Neural progenitor cell (in vitro differentiated cells): Measurements from ENCODE around the gene ZNF672. TPM values are rescaled to one million over a fixed set of nuclear protein-coding genes. Genes with fewer than 3 reads are reported as not detected.
A peak's percentile ranks its signal among the peaks of the same experiment; 100 is the strongest.

Source experiments
- DNase-seq: peaks from one replicate; pipeline ENCODE4 v3.0.0-alpha.2; 2016; ENCODE audit warnings: low spot score
- H2AFZ ChIP-seq: fragments of 200-600 bp; sonication (generic); replicated peaks from 2 replicates; pipeline ENCODE4 v1.6.1; 2016; ENCODE audit warnings: antibody characterized with exemption
- H3F3A ChIP-seq: fragments of 200-600 bp; sonication (generic); 2 replicates; pipeline ENCODE4 v1.6.1; 2016; ENCODE audit warnings: antibody characterized with exemption, low read depth
- H3K27ac ChIP-seq: fragments of 200-600 bp; sonication (generic); 2 replicates; pipeline ENCODE4 v1.5.1; 2016; ENCODE audit warnings: mild to moderate bottlenecking
- H3K27me3 ChIP-seq: fragments of 200-600 bp; sonication (generic); 2 replicates; pipeline ENCODE4 v1.6.1; 2016; ENCODE audit warnings: mild to moderate bottlenecking, moderate library complexity
- H3K36me3 ChIP-seq: fragments of 200-600 bp; sonication (generic); 2 replicates; pipeline ENCODE4 v1.5.1; 2016
- H3K4me1 ChIP-seq: fragments of 200-600 bp; sonication (generic); 2 replicates; pipeline ENCODE4 v1.6.1; 2016; ENCODE audit warnings: mixed run types
- H3K4me2 ChIP-seq: fragments of 200-600 bp; sonication (generic); 2 replicates; pipeline ENCODE4 v1.6.1; 2016
- H3K4me3 ChIP-seq: fragments of 200-600 bp; sonication (generic); 2 replicates; pipeline ENCODE4 v1.5.1; 2016
- H3K79me2 ChIP-seq: fragments of 200-600 bp; sonication (generic); 2 replicates; pipeline ENCODE4 v1.6.1; 2016; ENCODE audit warnings: low read depth
- H3K9ac ChIP-seq: fragments of 200-600 bp; sonication (generic); 2 replicates; pipeline ENCODE4 v1.6.1; 2016
- H3K9me3 ChIP-seq: fragments of 200-600 bp; sonication (generic); 2 replicates; pipeline ENCODE4 v1.5.1; 2016; ENCODE audit warnings: low read depth
- H4K20me1 ChIP-seq: fragments of 200-600 bp; sonication (generic); 2 replicates; pipeline ENCODE4 v1.6.1; 2016; ENCODE audit warnings: low read depth
- H3K27ac Mint-ChIP-seq: 3 replicates; pipeline ENCODE4 v1.8.0; 2021; ENCODE audit warnings: mixed read lengths
- H3K27me3 Mint-ChIP-seq: 2 replicates; pipeline ENCODE4 v1.8.0; 2022; ENCODE audit warnings: low read depth, mild to moderate bottlenecking, inconsistent platforms, moderate library complexity, mixed read lengths; ENCODE audit not compliant: insufficient read depth
- H3K36me3 Mint-ChIP-seq: 3 replicates; pipeline ENCODE4 v1.8.0; 2021; ENCODE audit warnings: mixed read lengths
- H3K4me1 Mint-ChIP-seq: 3 replicates; pipeline ENCODE4 v1.8.0; 2021; ENCODE audit warnings: mixed read lengths
- H3K4me3 Mint-ChIP-seq: 3 replicates; pipeline ENCODE4 v1.8.0; 2021; ENCODE audit warnings: mild to moderate bottlenecking, moderate library complexity, mixed read lengths
- H3K9me3 Mint-ChIP-seq: 3 replicates; pipeline ENCODE4 v1.8.0; 2020; ENCODE audit warnings: mixed read lengths
- EZH2 ChIP-seq: fragments of 200-600 bp; sonication (generic); IDR thresholded peaks from 2 replicates; pipeline ENCODE4 v1.6.1; 2017; ENCODE audit warnings: antibody characterized with exemption, mild to moderate bottlenecking, moderate library complexity
- EZH2phosphoT487 ChIP-seq: fragments of 200-600 bp; sonication (generic); IDR thresholded peaks from 2 replicates; pipeline ENCODE4 v1.6.1; 2017; ENCODE audit warnings: antibody characterized with exemption
- total RNA-seq: library from RNA; depleted of rRNA; stranded (reverse); fragments of >200 nt; gene quantifications from 2 replicates; pipeline ENCODE4 v1.2.3, GENCODE V29; 2015; ENCODE audit warnings: low replicate concordance
- TF ChIP-seq, protein P1 (sequence below): fragments of 200-600 bp; sonication (generic); IDR thresholded peaks from 2 replicates; pipeline ENCODE4 v1.5.1; 2017; ENCODE audit warnings: antibody characterized with exemption, mild to moderate bottlenecking

The ZNF672 gene
- total RNA-seq, 1 donor from 2014 or later = 16.9 TPM

DNA sequence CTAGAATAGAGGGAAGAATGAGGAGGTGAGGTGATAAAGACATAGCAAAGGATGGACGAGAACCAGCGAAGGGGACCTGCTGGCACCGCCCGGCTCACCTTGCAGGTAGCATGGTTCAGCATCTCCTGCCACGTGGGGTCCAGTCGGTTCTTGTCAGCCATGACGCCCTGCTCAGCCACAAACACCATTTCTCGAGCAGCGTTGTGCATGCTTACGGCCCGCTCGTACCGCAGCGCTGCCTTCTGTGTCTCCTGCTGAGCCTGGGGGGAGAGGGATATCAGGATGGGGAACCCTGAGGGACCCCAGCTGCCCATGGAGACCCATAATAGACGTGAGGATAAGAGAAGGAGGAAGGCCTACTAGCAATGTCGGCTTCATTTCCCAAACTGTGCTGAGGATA is 23.7 kb upstream of the ZNF672 start:
- no peak overlapping the region for H3K4me3 ChIP-seq
- no peaks in the 10 kb centered on the region for H3K27me3 ChIP-seq
- H3K79me2 ChIP-seq = peaks cover 10% of the 10 kb centered on the region
- H3K4me2 ChIP-seq = no peak overlapping the region
- no peaks in the 10 kb centered on the region for H3K36me3 ChIP-seq
- Mint-ChIP-seq H3K9me3 (no peaks in the 10 kb centered on the region), H3K4me1 (no peaks in the 10 kb centered on the region), H3K4me3 (no peak overlapping the region), H3K36me3 (peaks cover 20% of the 10 kb centered on the region), H3K27ac (no peak overlapping the region), H3K27me3 (peaks cover 5% of the 10 kb centered on the region)
- H3K9me3 ChIP-seq = no peaks in the 10 kb centered on the region
- DNase-seq = no peak
- H3K4me1 ChIP-seq = no peaks in the 10 kb centered on the region
- no peaks in the 10 kb centered on the region for H3F3A ChIP-seq
- no peak overlapping the region for H3K27ac ChIP-seq
- H3K9ac ChIP-seq = no peak overlapping the region
- TF ChIP-seq, protein P1, sequence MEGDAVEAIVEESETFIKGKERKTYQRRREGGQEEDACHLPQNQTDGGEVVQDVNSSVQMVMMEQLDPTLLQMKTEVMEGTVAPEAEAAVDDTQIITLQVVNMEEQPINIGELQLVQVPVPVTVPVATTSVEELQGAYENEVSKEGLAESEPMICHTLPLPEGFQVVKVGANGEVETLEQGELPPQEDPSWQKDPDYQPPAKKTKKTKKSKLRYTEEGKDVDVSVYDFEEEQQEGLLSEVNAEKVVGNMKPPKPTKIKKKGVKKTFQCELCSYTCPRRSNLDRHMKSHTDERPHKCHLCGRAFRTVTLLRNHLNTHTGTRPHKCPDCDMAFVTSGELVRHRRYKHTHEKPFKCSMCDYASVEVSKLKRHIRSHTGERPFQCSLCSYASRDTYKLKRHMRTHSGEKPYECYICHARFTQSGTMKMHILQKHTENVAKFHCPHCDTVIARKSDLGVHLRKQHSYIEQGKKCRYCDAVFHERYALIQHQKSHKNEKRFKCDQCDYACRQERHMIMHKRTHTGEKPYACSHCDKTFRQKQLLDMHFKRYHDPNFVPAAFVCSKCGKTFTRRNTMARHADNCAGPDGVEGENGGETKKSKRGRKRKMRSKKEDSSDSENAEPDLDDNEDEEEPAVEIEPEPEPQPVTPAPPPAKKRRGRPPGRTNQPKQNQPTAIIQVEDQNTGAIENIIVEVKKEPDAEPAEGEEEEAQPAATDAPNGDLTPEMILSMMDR = no peak
- TF ChIP-seq EZH2phosphoT487 = no peak
- no peak for TF ChIP-seq EZH2
- H2AFZ ChIP-seq = no peak overlapping the region
- H4K20me1 ChIP-seq = peaks cover 9% of the 10 kb centered on the region

DNA sequence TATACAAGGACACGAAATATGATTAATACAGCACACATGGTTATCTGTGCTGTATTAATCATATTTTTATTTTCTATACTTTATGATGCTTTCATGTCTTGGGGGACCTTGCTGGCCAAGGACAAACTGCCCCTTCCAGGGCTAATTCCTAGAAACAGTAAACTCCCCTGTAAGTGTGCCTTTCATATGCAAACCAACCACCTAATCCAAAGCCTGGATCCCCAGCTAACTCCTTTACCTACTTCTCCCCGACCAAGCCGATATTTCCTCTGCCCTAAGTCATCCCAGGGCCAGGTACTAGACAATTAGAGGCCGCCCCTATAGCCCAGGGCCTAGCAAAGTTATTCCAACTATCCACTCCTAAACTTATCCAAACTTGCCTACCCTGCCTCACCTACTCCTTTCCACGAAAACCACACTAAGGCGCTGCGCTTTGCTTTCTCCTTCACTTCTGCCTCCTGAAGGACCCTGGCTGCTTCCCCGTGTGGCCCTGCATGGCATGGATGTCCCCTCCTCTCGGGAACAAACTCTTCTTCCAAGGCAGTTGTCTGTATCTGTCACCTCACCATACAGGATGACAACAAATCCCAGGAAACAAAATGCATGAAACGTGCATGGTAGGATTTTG is 22.5 kb upstream of the ZNF672 start:
- H3K27me3 ChIP-seq = no peaks in the 10 kb centered on the region
- H3K4me1 ChIP-seq = no peaks in the 10 kb centered on the region
- Mint-ChIP-seq H3K4me3 (no peak overlapping the region), H3K36me3 (peaks cover 20% of the 10 kb centered on the region), H3K4me1 (no peaks in the 10 kb centered on the region), H3K9me3 (no peaks in the 10 kb centered on the region), H3K27ac (no peak overlapping the region), H3K27me3 (peaks cover 5% of the 10 kb centered on the region)
- TF ChIP-seq EZH2 (no peak), EZH2phosphoT487 (no peak)
- TF ChIP-seq, protein P1 = no peak
- peaks cover 9% of the 10 kb centered on the region for H4K20me1 ChIP-seq
- no peak overlapping the region for H3K4me3 ChIP-seq
- DNase-seq = no peak
- H3K79me2 ChIP-seq = peaks cover 21% of the 10 kb centered on the region
- H3K4me2 ChIP-seq = no peak overlapping the region
- H3K9ac ChIP-seq = no peak overlapping the region
- H2AFZ ChIP-seq = no peak overlapping the region
- H3F3A ChIP-seq = no peaks in the 10 kb centered on the region
- no peaks in the 10 kb centered on the region for H3K9me3 ChIP-seq
- no peak overlapping the region for H3K27ac ChIP-seq
- no peaks in the 10 kb centered on the region for H3K36me3 ChIP-seq

DNA sequence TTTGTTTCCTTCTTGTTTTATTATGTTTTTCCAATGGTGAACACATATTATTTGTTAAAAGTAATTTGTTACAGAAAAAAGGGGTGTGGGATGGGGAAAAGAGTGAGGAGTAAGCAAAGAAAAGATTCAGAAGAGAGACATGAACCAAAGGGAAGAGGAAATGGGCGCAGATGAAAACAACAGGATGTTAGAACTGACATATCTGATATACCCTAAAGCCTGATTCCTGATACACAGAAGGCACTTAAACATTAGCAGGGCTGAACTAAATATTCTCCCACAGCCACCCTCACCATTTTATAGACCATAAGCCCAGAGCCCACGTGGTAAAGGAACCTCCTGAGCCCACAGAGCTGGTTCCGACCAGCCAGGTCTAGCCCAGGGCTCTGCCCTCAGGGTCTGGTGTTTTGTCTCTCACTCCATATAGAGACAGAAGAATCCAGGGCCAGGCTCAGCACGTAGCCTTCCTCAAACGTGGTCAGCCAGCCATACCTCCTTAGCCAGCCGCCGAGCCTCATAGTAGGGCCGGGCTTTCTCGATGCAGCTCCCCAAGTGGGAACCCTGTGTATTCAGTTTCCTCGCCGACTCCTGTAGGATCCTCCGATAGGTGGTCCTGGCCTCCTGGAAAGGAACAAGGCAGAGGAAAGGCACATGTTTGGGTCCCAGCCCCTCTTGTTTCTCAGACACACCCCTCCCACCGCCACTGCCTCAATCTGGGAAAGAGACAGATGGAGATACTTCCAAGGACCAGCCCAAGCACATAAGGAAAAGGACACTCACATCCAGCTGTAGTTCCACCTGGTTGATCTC is 21.8 kb upstream of the ZNF672 start:
- Mint-ChIP-seq H3K27ac (peak overlapping the region; percentile 50), H3K36me3 (peaks cover 20% of the 10 kb centered on the region)

More for the DNA sequence above, 21.8 kb upstream of the ZNF672 start:
- H3K4me3 ChIP-seq = no peak overlapping the region
- H3K4me1 Mint-ChIP-seq = no peaks in the 10 kb centered on the region
- no peaks in the 10 kb centered on the region for H3K27me3 ChIP-seq
- H3K9ac ChIP-seq = no peak overlapping the region
- TF ChIP-seq, protein P1 = no peak
- TF ChIP-seq EZH2 = no peak
- TF ChIP-seq EZH2phosphoT487 = no peak
- no peak overlapping the region for H2AFZ ChIP-seq
- H3K4me2 ChIP-seq = no peak overlapping the region
- peaks cover 4% of the 10 kb centered on the region for H3K27me3 Mint-ChIP-seq
- DNase-seq = no peak
- H3K9me3 Mint-ChIP-seq = no peaks in the 10 kb centered on the region
- no peak overlapping the region for H3K4me3 Mint-ChIP-seq
- H3K27ac ChIP-seq = no peak overlapping the region
- peaks cover 9% of the 10 kb centered on the region for H4K20me1 ChIP-seq
- no peaks in the 10 kb centered on the region for H3F3A ChIP-seq
- H3K9me3 ChIP-seq = no peaks in the 10 kb centered on the region
- peaks cover 27% of the 10 kb centered on the region for H3K79me2 ChIP-seq
- no peaks in the 10 kb centered on the region for H3K4me1 ChIP-seq
- no peaks in the 10 kb centered on the region for H3K36me3 ChIP-seq
